ENCODE data around the gene NRARP. TPM values are rescaled to one million over a fixed set of nuclear protein-coding genes. Genes with fewer than 3 reads are reported as not detected.

NRARP gene
- total RNA-seq, 1 experiment from 2014 or later: 51.5 TPM

- TF ChIP-seq ZNF219 (CRISPR knock-in tag; IDR thresholded peaks at IDR 0.05; ENCODE audit: borderline replicate concordance): no peak
- 0 out of 2 replicates have a peak, but pooled peaks have one; percentile 49 for TF ChIP-seq AR (CRISPR knock-in tag; IDR thresholded peaks at IDR 0.05)
- TF ChIP-seq GRHL2 (CRISPR knock-in tag; IDR thresholded peaks at IDR 0.05; ENCODE audit: insufficient replicate concordance, severe bottlenecking): no peak
- TF ChIP-seq, protein P1, sequence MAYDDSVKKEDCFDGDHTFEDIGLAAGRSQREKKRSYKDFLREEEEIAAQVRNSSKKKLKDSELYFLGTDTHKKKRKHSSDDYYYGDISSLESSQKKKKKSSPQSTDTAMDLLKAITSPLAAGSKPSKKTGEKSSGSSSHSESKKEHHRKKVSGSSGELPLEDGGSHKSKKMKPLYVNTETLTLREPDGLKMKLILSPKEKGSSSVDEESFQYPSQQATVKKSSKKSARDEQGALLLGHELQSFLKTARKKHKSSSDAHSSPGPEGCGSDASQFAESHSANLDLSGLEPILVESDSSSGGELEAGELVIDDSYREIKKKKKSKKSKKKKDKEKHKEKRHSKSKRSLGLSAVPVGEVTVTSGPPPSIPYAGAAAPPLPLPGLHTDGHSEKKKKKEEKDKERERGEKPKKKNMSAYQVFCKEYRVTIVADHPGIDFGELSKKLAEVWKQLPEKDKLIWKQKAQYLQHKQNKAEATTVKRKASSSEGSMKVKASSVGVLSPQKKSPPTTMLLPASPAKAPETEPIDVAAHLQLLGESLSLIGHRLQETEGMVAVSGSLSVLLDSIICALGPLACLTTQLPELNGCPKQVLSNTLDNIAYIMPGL (CRISPR knock-in tag; IDR thresholded peaks at IDR 0.05): no peak
- TF ChIP-seq MXD4 (CRISPR knock-in tag; IDR thresholded peaks at IDR 0.05; ENCODE audit: borderline replicate concordance): peak; percentile 24; the same call in 1 of the 2 replicates
- TF ChIP-seq USF1 (CRISPR knock-in tag; IDR thresholded peaks at IDR 0.05): peak; percentile 86
- TF ChIP-seq, protein P2, sequence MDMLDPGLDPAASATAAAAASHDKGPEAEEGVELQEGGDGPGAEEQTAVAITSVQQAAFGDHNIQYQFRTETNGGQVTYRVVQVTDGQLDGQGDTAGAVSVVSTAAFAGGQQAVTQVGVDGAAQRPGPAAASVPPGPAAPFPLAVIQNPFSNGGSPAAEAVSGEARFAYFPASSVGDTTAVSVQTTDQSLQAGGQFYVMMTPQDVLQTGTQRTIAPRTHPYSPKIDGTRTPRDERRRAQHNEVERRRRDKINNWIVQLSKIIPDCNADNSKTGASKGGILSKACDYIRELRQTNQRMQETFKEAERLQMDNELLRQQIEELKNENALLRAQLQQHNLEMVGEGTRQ (CRISPR knock-in tag; IDR thresholded peaks at IDR 0.05): peak; percentile 87
- TF ChIP-seq ARID4B (CRISPR knock-in tag; IDR thresholded peaks at IDR 0.05; ENCODE audit: borderline replicate concordance): no peak
- TF ChIP-seq, protein P3, sequence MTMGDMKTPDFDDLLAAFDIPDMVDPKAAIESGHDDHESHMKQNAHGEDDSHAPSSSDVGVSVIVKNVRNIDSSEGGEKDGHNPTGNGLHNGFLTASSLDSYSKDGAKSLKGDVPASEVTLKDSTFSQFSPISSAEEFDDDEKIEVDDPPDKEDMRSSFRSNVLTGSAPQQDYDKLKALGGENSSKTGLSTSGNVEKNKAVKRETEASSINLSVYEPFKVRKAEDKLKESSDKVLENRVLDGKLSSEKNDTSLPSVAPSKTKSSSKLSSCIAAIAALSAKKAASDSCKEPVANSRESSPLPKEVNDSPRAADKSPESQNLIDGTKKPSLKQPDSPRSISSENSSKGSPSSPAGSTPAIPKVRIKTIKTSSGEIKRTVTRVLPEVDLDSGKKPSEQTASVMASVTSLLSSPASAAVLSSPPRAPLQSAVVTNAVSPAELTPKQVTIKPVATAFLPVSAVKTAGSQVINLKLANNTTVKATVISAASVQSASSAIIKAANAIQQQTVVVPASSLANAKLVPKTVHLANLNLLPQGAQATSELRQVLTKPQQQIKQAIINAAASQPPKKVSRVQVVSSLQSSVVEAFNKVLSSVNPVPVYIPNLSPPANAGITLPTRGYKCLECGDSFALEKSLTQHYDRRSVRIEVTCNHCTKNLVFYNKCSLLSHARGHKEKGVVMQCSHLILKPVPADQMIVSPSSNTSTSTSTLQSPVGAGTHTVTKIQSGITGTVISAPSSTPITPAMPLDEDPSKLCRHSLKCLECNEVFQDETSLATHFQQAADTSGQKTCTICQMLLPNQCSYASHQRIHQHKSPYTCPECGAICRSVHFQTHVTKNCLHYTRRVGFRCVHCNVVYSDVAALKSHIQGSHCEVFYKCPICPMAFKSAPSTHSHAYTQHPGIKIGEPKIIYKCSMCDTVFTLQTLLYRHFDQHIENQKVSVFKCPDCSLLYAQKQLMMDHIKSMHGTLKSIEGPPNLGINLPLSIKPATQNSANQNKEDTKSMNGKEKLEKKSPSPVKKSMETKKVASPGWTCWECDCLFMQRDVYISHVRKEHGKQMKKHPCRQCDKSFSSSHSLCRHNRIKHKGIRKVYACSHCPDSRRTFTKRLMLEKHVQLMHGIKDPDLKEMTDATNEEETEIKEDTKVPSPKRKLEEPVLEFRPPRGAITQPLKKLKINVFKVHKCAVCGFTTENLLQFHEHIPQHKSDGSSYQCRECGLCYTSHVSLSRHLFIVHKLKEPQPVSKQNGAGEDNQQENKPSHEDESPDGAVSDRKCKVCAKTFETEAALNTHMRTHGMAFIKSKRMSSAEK (CRISPR knock-in tag; IDR thresholded peaks at IDR 0.05; ENCODE audit: borderline replicate concordance): 0 out of 2 replicates have a peak, but pooled peaks have one; percentile 14
- TF ChIP-seq FOXP1 (CRISPR knock-in tag; IDR thresholded peaks at IDR 0.05; ENCODE audit: borderline replicate concordance): no peak
- TF ChIP-seq NFATC4 (CRISPR knock-in tag; IDR thresholded peaks at IDR 0.05): no peak
- no peak for TF ChIP-seq KAT7 (CRISPR knock-in tag; IDR thresholded peaks at IDR 0.05; ENCODE audit: borderline replicate concordance)
- no peak for TF ChIP-seq ELF4 (CRISPR knock-in tag; IDR thresholded peaks at IDR 0.05; ENCODE audit: low read depth)
- TF ChIP-seq ZNF671 (CRISPR knock-in tag; IDR thresholded peaks at IDR 0.05): 0 out of 2 replicates have a peak, but pooled peaks have one; percentile 46
- TF ChIP-seq, protein P4, sequence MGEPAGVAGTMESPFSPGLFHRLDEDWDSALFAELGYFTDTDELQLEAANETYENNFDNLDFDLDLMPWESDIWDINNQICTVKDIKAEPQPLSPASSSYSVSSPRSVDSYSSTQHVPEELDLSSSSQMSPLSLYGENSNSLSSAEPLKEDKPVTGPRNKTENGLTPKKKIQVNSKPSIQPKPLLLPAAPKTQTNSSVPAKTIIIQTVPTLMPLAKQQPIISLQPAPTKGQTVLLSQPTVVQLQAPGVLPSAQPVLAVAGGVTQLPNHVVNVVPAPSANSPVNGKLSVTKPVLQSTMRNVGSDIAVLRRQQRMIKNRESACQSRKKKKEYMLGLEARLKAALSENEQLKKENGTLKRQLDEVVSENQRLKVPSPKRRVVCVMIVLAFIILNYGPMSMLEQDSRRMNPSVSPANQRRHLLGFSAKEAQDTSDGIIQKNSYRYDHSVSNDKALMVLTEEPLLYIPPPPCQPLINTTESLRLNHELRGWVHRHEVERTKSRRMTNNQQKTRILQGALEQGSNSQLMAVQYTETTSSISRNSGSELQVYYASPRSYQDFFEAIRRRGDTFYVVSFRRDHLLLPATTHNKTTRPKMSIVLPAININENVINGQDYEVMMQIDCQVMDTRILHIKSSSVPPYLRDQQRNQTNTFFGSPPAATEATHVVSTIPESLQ (CRISPR knock-in tag; IDR thresholded peaks at IDR 0.05): no peak
- TF ChIP-seq ERG (CRISPR knock-in tag; IDR thresholded peaks at IDR 0.05): 0 out of 2 replicates have a peak, but pooled peaks have one; percentile 21
- no peak for TF ChIP-seq ZBTB21 (CRISPR knock-in tag; IDR thresholded peaks at IDR 0.05; ENCODE audit: borderline replicate concordance)
Observed at GRCh38 chr9:137294091-137294680, 7.9 kb downstream of the NRARP start (continued).

Data from WTC11 (cell line).